ENCODE data around the gene EXTL2.
"Not testable (repeated sequence)": the region's sequence is repeated elsewhere in the genome, so short reads cannot be mapped to it uniquely, and the experiment has no call there.

The EXTL2 gene

GRCh38 chr1:100825666-100826065 lies 69.0 kb downstream of the EXTL2 start:
- not testable (repeated sequence) for H3K36me3 ChIP-seq (ENCODE audit: control insufficient read depth in 2 of 2, insufficient read depth in 2 of 2, low read length in 2 of 2); H3K9me3 ChIP-seq (ENCODE audit: control insufficient read depth in 2 of 2, low read length in 2 of 2); H3K27me3 ChIP-seq (ENCODE audit: control insufficient read depth in 1 of 2, insufficient read depth in 2 of 2, low read length in 2 of 2); H3K4me3 ChIP-seq (ENCODE audit: low read length in 2 of 2); H3K27ac ChIP-seq (ENCODE audit: low read length); H3K9ac ChIP-seq (ENCODE audit: low read length in 2 of 2); H3K4me1 ChIP-seq (ENCODE audit: control insufficient read depth, insufficient read depth, low read length)

Data from stomach smooth muscle (tissue), 2 donors.